ENCODE data around the gene DOCK8. TPM values are rescaled to one million over a fixed set of nuclear protein-coding genes. Genes with fewer than 3 reads are reported as not detected.
"Not testable (repeated sequence)": the region's sequence is repeated elsewhere in the genome, so short reads cannot be mapped to it uniquely, and the experiment has no call there.

The DOCK8 gene
- total RNA-seq, 1 donor from 2014 or later: 8.9 TPM

DNA sequence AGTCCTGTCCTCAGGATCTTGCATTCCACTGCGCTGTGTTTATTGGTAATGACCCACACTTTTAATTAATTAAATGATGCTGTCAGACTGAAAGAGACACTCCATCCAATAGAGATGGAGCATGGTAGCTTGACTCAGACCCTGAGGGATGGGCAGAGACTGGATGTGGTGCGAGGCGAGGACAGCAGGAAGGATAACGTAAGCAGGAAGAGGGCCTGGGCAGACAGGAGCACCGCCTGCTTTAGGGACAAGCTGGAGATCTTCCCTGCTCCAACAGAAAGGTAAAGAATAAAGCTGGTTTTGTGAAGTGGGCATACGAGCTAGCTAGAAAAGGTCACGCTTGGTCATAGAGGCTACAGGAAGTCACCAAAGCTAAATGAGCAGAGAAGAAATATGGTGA lies 3.6 kb upstream of the DOCK8 start:
- TF ChIP-seq, protein P1, sequence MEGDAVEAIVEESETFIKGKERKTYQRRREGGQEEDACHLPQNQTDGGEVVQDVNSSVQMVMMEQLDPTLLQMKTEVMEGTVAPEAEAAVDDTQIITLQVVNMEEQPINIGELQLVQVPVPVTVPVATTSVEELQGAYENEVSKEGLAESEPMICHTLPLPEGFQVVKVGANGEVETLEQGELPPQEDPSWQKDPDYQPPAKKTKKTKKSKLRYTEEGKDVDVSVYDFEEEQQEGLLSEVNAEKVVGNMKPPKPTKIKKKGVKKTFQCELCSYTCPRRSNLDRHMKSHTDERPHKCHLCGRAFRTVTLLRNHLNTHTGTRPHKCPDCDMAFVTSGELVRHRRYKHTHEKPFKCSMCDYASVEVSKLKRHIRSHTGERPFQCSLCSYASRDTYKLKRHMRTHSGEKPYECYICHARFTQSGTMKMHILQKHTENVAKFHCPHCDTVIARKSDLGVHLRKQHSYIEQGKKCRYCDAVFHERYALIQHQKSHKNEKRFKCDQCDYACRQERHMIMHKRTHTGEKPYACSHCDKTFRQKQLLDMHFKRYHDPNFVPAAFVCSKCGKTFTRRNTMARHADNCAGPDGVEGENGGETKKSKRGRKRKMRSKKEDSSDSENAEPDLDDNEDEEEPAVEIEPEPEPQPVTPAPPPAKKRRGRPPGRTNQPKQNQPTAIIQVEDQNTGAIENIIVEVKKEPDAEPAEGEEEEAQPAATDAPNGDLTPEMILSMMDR (IDR thresholded peaks at IDR 0.05): no peak
- no peak overlapping the region for H3K4me3 ChIP-seq
- DNase-seq (ENCODE audit: low spot score in 2 of 2): no peak
- intact Hi-C loops (cut with DNase I): no loop called here
- no peaks in the 10 kb centered on the region for H3K27me3 ChIP-seq
- H3K9me3 ChIP-seq: no peaks in the 10 kb centered on the region
- H3K27ac ChIP-seq: no peak overlapping the region
- H3K4me1 ChIP-seq: peaks cover 0 to 4% of the 10 kb centered on the region in 2 donors
- no peaks in the 10 kb centered on the region for H3K36me3 ChIP-seq

DNA sequence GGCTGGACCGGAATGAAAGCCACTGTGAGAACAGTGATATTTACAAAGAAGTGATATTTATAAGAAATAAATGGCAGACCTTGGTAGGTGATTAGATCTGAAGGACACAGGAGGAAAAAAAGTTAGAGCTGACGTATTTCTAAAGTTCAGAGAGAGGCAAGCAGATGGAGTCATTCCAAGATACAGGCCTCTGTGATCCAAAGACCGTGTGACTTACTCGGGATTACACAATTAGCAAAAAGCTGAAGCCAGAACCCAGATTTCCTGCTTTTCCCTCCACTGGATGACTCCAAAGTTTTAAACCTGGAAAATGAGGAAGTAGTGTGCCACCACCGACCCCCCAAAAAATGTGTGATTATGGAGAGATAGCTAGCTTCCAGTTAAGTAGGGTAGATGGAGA lies 3.1 kb upstream of the DOCK8 start:
- Histone ChIP-seq H3K27ac (peak overlapping the region in 1 of 2 donors; percentile 22), H3K4me3 (no peak overlapping the region), H3K27me3 (no peaks in the 10 kb centered on the region), H3K9me3 (no peaks in the 10 kb centered on the region), H3K4me1 (peaks cover 0 to 4% of the 10 kb centered on the region in 2 donors), H3K36me3 (no peaks in the 10 kb centered on the region)
- DNase-seq (ENCODE audit: low spot score in 2 of 2): no peak
- intact Hi-C loops (cut with DNase I): no loop called here
- TF ChIP-seq, protein P1 (IDR thresholded peaks at IDR 0.05): no peak

DNA sequence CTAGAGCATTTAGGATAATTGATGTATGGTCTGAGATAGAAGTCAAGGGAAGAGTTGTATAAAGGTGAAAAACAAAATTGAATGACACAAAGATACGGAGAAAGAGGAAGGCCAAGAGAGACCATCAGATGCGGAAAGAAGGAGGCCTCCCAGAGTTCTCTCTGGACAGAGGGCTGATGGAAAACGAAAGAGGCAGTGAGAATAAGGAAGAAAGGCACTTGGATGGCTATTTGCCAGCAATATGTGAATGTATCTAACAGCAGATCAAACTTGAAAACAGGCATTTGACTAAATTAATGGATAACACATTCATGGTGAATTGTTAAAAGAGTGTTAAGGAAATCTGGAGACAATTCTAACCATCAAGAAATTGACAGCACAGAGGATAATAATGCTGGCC lies 2.4 kb upstream of the DOCK8 start:
- no peak overlapping the region for H3K4me3 ChIP-seq
- no peaks in the 10 kb centered on the region for H3K9me3 ChIP-seq
- no peak overlapping the region for H3K27ac ChIP-seq
- no peaks in the 10 kb centered on the region for H3K36me3 ChIP-seq
- peaks cover 0 to 4% of the 10 kb centered on the region in 2 donors for H3K4me1 ChIP-seq
- intact Hi-C loops (cut with DNase I): no loop called here
- H3K27me3 ChIP-seq: no peaks in the 10 kb centered on the region
- DNase-seq (ENCODE audit: low spot score in 2 of 2): no peak
- TF ChIP-seq, protein P1 (IDR thresholded peaks at IDR 0.05): no peak

DNA sequence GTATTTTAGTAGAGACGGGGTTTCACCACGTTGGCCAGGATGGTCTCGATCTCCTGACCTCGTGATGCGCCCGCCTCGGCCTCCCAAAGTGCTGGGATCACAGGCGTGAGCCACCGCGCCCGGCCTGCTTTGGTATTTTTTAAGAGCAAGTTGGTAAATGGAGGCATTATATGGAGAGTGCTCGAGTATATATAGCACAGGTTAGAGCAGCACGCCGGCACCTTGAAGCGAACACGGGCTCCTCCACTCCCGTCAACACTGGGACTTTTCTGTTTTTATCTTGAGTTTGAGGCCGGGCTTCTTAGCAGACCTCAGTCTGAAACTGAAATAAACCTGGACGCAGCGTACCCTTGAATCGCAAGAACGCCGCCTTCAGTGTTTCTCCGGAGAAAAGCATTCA lies 764 bp upstream of the DOCK8 start:
- DNase-seq (ENCODE audit: low spot score in 2 of 2); intact Hi-C loops (cut with DNase I); H3K9me3 ChIP-seq; H3K27ac ChIP-seq; H3K27me3 ChIP-seq; H3K36me3 ChIP-seq; H3K4me1 ChIP-seq: not testable (repeated sequence)
- peak overlapping the region in 1 of 2 donors; percentile 70 for H3K4me3 ChIP-seq

DNA sequence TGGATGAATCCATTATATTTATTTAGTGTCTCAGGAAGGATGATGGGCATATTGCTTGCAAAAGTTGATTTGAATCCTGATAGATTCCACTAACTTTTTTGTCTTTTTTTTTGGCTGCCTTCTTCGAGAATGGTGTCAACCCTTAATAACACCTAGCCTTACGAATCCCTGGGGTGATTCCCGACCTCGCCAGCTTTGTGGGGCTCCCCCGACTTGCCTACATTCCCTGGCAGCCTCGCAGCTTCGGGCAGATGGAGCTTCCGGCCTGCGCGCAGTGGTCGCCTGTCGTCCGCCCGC lies 366 bp upstream of the DOCK8 start:
- H3K4me1 ChIP-seq: peaks cover 0 to 4% of the 10 kb centered on the region in 2 donors
- TF ChIP-seq, protein P1 (IDR thresholded peaks at IDR 0.05): no peak
- no peaks in the 10 kb centered on the region for H3K9me3 ChIP-seq
- peak overlapping the region; percentile 65 to 70 for H3K4me3 ChIP-seq
- DNase-seq (ENCODE audit: low spot score in 2 of 2): no peak
- H3K27me3 ChIP-seq: no peaks in the 10 kb centered on the region
- intact Hi-C loops (cut with DNase I): no loop called here
- H3K36me3 ChIP-seq: no peaks in the 10 kb centered on the region
- peak overlapping the region; percentile 56 to 65 for H3K27ac ChIP-seq

DNA sequence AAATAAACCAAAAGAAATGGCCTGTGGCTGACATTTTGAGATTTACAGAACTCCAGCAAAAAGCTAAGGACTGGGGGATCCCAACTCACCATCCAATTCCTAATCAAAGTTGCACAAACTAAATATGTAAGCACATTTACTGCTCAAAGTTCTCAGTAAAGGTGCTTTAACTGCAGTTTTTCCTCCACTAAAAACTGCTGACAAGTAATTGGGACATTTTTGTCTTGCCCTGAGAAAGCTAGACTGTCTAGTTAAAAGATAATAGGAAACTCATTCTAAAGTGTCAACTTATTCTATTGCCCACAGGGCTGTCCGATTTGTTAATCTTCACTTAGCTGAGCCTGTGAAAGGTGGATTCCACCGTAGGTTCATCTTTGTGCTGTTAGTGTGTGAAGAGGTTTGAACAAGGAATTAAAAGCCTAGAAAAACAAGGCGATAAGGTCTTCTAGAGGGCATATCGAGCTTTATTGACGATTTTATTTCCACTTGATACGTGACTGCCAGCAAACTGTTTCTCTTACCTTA lies 1.0 kb downstream of the DOCK8 start:
- Histone ChIP-seq H3K4me3 (peak overlapping the region; percentile 65 to 70), H3K4me1 (peaks cover 0 to 4% of the 10 kb centered on the region in 2 donors), H3K9me3 (no peaks in the 10 kb centered on the region), H3K36me3 (no peaks in the 10 kb centered on the region), H3K27ac (peak overlapping the region; percentile 11 to 65), H3K27me3 (no peaks in the 10 kb centered on the region)
- TF ChIP-seq, protein P1 (IDR thresholded peaks at IDR 0.05): no peak
- no peak for DNase-seq (ENCODE audit: low spot score in 2 of 2)
- intact Hi-C loops (cut with DNase I): no loop called here

All from ascending aorta (tissue), 2 donors.